Left ventricle myocardium inferior (tissue), 1 donor: ENCODE measurements around the gene PARD3B. TPM values are rescaled to one million over a fixed set of nuclear protein-coding genes. Genes with fewer than 3 reads are reported as not detected.

Experiments
- DNase-seq: peaks from one replicate; pipeline ENCODE4 v3.0.0-alpha.2; 2020
- H3K27ac ChIP-seq: fragments of 200-600 bp; replicated peaks from 2 replicates; pipeline ENCODE4 v1.8.0; 2021
- H3K27me3 ChIP-seq: fragments of 200-600 bp; 2 replicates; pipeline ENCODE4 v1.8.0; 2021; ENCODE audit warnings: low read depth
- H3K36me3 ChIP-seq: fragments of 200-600 bp; 2 replicates; pipeline ENCODE4 v1.8.0; 2021
- H3K4me1 ChIP-seq: fragments of 200-600 bp; 2 replicates; pipeline ENCODE4 v1.8.0; 2021
- H3K4me3 ChIP-seq: fragments of 200-600 bp; 2 replicates; pipeline ENCODE4 v1.8.0; 2021; ENCODE audit warnings: mild to moderate bottlenecking, moderate library complexity
- H3K9me3 ChIP-seq: fragments of 200-600 bp; replicated peaks from 2 replicates; pipeline ENCODE4 v1.8.0; 2021
- CTCF ChIP-seq: fragments of 200-600 bp; IDR thresholded peaks from 2 replicates; pipeline ENCODE4 v1.8.0; 2021; ENCODE audit warnings: antibody characterized with exemption, mild to moderate bottlenecking, borderline replicate concordance
- intact Hi-C: fragments of 100-400 bp; cut with micrococcal nuclease; formaldehyde crosslinking; loops from one replicate; pipeline ENCODE4 v1.11.0; 2022
- total RNA-seq: library from RNA; stranded (reverse); fragmentation: NEBNext Ultra II Directional; extraction: Animal tissue kit (Norgen Biotek cat#: 25700); gene quantifications from one replicate; pipeline ENCODE4 v1.2.1, GENCODE V29; 2021
- donor health status: DM: no; HTN: yes; CAD: no; lungs with severe emphysema.

The PARD3B gene
- total RNA-seq, 1 donor from 2014 or later, result 9.1 TPM

GRCh38 chr2:204514439-204514838 lies 30.8 kb upstream of the PARD3B start:
- no peak for TF ChIP-seq CTCF

GRCh38 chr2:204515416-204515815 lies 29.9 kb upstream of the PARD3B start:
- H3K4me3 ChIP-seq, result no peak overlapping the region
- no peak for DNase-seq
- no peak for TF ChIP-seq CTCF
- H3K27me3 ChIP-seq, result no peaks in the 10 kb centered on the region
- no peaks in the 10 kb centered on the region for H3K36me3 ChIP-seq
- H3K9me3 ChIP-seq, result peaks cover 4% of the 10 kb centered on the region
- H3K4me1 ChIP-seq, result no peaks in the 10 kb centered on the region
- H3K27ac ChIP-seq, result no peak overlapping the region
- intact Hi-C loops, result no loop called here

More at GRCh38 chr2:204514439-204514838, 30.8 kb upstream of the PARD3B start:
- no peak for DNase-seq
- H3K4me3 ChIP-seq, result no peak overlapping the region
- no peak overlapping the region for H3K27ac ChIP-seq
- no peaks in the 10 kb centered on the region for H3K27me3 ChIP-seq
- peaks cover 4% of the 10 kb centered on the region for H3K9me3 ChIP-seq
- intact Hi-C loops, result no loop called here
- H3K4me1 ChIP-seq, result no peaks in the 10 kb centered on the region
- no peaks in the 10 kb centered on the region for H3K36me3 ChIP-seq

- no peak for TF ChIP-seq CTCF
- intact Hi-C loops, result no loop called here
- Histone ChIP-seq H3K36me3 (no peaks in the 10 kb centered on the region), H3K4me1 (no peaks in the 10 kb centered on the region), H3K9me3 (peaks cover 4% of the 10 kb centered on the region), H3K27me3 (no peaks in the 10 kb centered on the region), H3K4me3 (no peak overlapping the region), H3K27ac (no peak overlapping the region)
- DNase-seq, result no peak
These were observed 28.1 kb upstream of the PARD3B start for GRCh38 chr2:204517154-204517553.

GRCh38 chr2:204529795-204530463 lies 15.3 kb upstream of the PARD3B start:
- Histone ChIP-seq H3K4me1 (no peaks in the 10 kb centered on the region), H3K27ac (no peak overlapping the region), H3K9me3 (peaks cover 6% of the 10 kb centered on the region), H3K36me3 (no peaks in the 10 kb centered on the region), H3K27me3 (peaks cover 3% of the 10 kb centered on the region), H3K4me3 (no peak overlapping the region)
- intact Hi-C loops, result no loop called here
- DNase-seq, result no peak
- TF ChIP-seq CTCF, result no peak

- no peak for DNase-seq
- H3K4me1 ChIP-seq, result no peaks in the 10 kb centered on the region
- peaks cover 6% of the 10 kb centered on the region for H3K9me3 ChIP-seq
- intact Hi-C loops, result no loop called here
- peaks cover 3% of the 10 kb centered on the region for H3K27me3 ChIP-seq
- TF ChIP-seq CTCF, result no peak
- H3K36me3 ChIP-seq, result no peaks in the 10 kb centered on the region
- H3K4me3 ChIP-seq, result no peak overlapping the region
- no peak overlapping the region for H3K27ac ChIP-seq
These were observed 14.8 kb upstream of the PARD3B start for GRCh38 chr2:204530464-204530805.
